ENCODE data around the gene TM9SF4.

Gene TM9SF4

GRCh38 chr20:32127347-32127746, 17.8 kb downstream of the TM9SF4 start:
- DNase-seq (ENCODE audit: low read depth, low spot score): no peak

GRCh38 chr20:32128167-32128566, 18.7 kb downstream of the TM9SF4 start:
- no peak for DNase-seq (ENCODE audit: low read depth, low spot score)

GRCh38 chr20:32129863-32130262, 20.3 kb downstream of the TM9SF4 start:
- DNase-seq (ENCODE audit: low read depth, low spot score): no peak

GRCh38 chr20:32130352-32130751, 20.8 kb downstream of the TM9SF4 start:
- no peak for DNase-seq (ENCODE audit: low read depth, low spot score)

- no peak for DNase-seq (ENCODE audit: low read depth, low spot score)
Measured at GRCh38 chr20:32130965-32131364, 21.5 kb downstream of the TM9SF4 start.

GRCh38 chr20:32132911-32133549, 23.5 kb downstream of the TM9SF4 start:
- no peak for DNase-seq (ENCODE audit: low read depth, low spot score)

GRCh38 chr20:32134026-32134425, 24.5 kb downstream of the TM9SF4 start:
- DNase-seq (ENCODE audit: low read depth, low spot score): no peak

GRCh38 chr20:32135983-32136515, 26.5 kb downstream of the TM9SF4 start:
- no peak for DNase-seq (ENCODE audit: low read depth, low spot score)

- no peak for DNase-seq (ENCODE audit: low read depth, low spot score)
Measured at GRCh38 chr20:32138921-32139320, 29.4 kb downstream of the TM9SF4 start.

- no peak for DNase-seq (ENCODE audit: low read depth, low spot score)
Measured at GRCh38 chr20:32139947-32140346, 30.4 kb downstream of the TM9SF4 start.

- DNase-seq (ENCODE audit: low read depth, low spot score): no peak
Measured at GRCh38 chr20:32140603-32141002, 31.1 kb downstream of the TM9SF4 start.

GRCh38 chr20:32141465-32141980, 32.0 kb downstream of the TM9SF4 start:
- DNase-seq (ENCODE audit: low read depth, low spot score): no peak

GRCh38 chr20:32142088-32142487, 32.6 kb downstream of the TM9SF4 start:
- DNase-seq (ENCODE audit: low read depth, low spot score): no peak

- no peak for DNase-seq (ENCODE audit: low read depth, low spot score)
Measured at GRCh38 chr20:32142991-32143390, 33.5 kb downstream of the TM9SF4 start.

GRCh38 chr20:32144898-32145662, 35.6 kb downstream of the TM9SF4 start:
- DNase-seq (ENCODE audit: low read depth, low spot score): no peak

GRCh38 chr20:32149566-32150170, 40.2 kb downstream of the TM9SF4 start:
- DNase-seq (ENCODE audit: low read depth, low spot score): no peak

GRCh38 chr20:32150291-32150848, 40.9 kb downstream of the TM9SF4 start:
- no peak for DNase-seq (ENCODE audit: low read depth, low spot score)

- DNase-seq (ENCODE audit: low read depth, low spot score): no peak
Measured at GRCh38 chr20:32152421-32153155, 43.1 kb downstream of the TM9SF4 start.

GRCh38 chr20:32153156-32153665, 43.7 kb downstream of the TM9SF4 start:
- DNase-seq (ENCODE audit: low read depth, low spot score): no peak

- no peak for DNase-seq (ENCODE audit: low read depth, low spot score)
Measured at GRCh38 chr20:32153771-32154170, 44.3 kb downstream of the TM9SF4 start.

Measured in smooth muscle cell of the brain vasculature (primary cell).